ENCODE measurements around the gene FAM174B.

DNA sequence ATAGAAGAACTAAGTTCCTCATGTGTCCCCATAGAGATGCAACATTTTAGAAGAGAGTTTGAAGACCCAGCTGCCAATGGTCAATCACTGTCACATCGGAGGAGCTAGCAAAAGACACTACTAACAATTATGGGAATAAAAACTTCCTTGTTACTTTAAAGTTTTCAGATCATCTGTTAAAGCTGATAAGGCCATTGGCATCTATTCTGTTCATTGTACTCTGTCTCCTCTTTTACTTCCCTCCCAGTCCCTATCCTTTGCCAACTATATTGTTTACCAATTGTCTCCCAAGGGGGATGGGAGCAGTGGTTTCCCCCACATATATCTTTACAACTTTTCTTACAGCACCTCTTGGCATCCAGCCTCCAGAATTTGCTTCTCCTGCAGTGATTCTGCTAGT is 81.0 kb downstream of the FAM174B start:
- TF ChIP-seq, protein P1, sequence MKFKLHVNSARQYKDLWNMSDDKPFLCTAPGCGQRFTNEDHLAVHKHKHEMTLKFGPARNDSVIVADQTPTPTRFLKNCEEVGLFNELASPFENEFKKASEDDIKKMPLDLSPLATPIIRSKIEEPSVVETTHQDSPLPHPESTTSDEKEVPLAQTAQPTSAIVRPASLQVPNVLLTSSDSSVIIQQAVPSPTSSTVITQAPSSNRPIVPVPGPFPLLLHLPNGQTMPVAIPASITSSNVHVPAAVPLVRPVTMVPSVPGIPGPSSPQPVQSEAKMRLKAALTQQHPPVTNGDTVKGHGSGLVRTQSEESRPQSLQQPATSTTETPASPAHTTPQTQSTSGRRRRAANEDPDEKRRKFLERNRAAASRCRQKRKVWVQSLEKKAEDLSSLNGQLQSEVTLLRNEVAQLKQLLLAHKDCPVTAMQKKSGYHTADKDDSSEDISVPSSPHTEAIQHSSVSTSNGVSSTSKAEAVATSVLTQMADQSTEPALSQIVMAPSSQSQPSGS (IDR thresholded peaks at IDR 0.05; ENCODE audit: low read length) = no peak
- no peak for TF ChIP-seq SIN3A (IDR thresholded peaks at IDR 0.05; ENCODE audit: low read depth, low read length)
- TF ChIP-seq RFX5 (IDR thresholded peaks at IDR 0.05; ENCODE audit: low read depth, low read length) = no peak
- TF ChIP-seq SPI1 (IDR thresholded peaks at IDR 0.05; ENCODE audit: borderline replicate concordance, insufficient read depth, low read depth, low read length) = no peak
- TF ChIP-seq CTCF (IDR thresholded peaks at IDR 0.05 in 2 of 3, conservative IDR thresholded peaks at IDR 0.05 in 1 of 3; ENCODE audit: control insufficient read depth in 2 of 3, extremely low read depth in 1 of 3, insufficient read depth in 1 of 3, low read depth in 3 of 3, low read length in 3 of 3) = no peak
- no peak for TF ChIP-seq EGR1 (IDR thresholded peaks at IDR 0.05; ENCODE audit: borderline replicate concordance in 1 of 2, low read depth in 2 of 2, low read length in 2 of 2)
- TF ChIP-seq, protein P2, sequence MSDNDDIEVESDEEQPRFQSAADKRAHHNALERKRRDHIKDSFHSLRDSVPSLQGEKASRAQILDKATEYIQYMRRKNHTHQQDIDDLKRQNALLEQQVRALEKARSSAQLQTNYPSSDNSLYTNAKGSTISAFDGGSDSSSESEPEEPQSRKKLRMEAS (IDR thresholded peaks at IDR 0.05; ENCODE audit: low read depth, low read length) = no peak
